ENCODE data around the gene BCO2. TPM values are rescaled to one million over a fixed set of nuclear protein-coding genes. Genes with fewer than 3 reads are reported as not detected.
"Not testable (repeated sequence)": the region's sequence is repeated elsewhere in the genome, so short reads cannot be mapped to it uniquely, and the experiment has no call there.

The BCO2 gene
- polyA plus RNA-seq (ENCODE audit: insufficient read length in 3 of 3) = 1 to 10 TPM; 2.5 to 3.1 (median 2.6) TPM

GRCh38 chr11:112174789-112175598, at the start of gene BCO2:
TSS of gene BCO2 (plus strand) at chr11:112175512. CDS start at chr11:112175602, 90 bp downstream.
- DNase-seq (ENCODE audit: low read depth in 3 of 3, low spot score in 2 of 3) = peak; percentile 78 to 86 (median 80)

- no peak for DNase-seq (ENCODE audit: low read depth in 3 of 3, low spot score in 2 of 3)
These were observed 48.3 kb upstream of the BCO2 start for GRCh38 chr11:112127056-112127455.

GRCh38 chr11:112128483-112129121, 46.7 kb upstream of the BCO2 start:
- no peak for DNase-seq (ENCODE audit: low read depth in 3 of 3, low spot score in 2 of 3)

GRCh38 chr11:112129656-112130055, 45.7 kb upstream of the BCO2 start:
- no peak for DNase-seq (ENCODE audit: low read depth in 3 of 3, low spot score in 2 of 3)

GRCh38 chr11:112132737-112133136, 42.6 kb upstream of the BCO2 start:
- DNase-seq (ENCODE audit: low read depth in 3 of 3, low spot score in 2 of 3) = no peak

- DNase-seq (ENCODE audit: low read depth in 3 of 3, low spot score in 2 of 3) = no peak
These were observed 40.8 kb upstream of the BCO2 start for GRCh38 chr11:112134473-112134872.

GRCh38 chr11:112143597-112143996, 31.7 kb upstream of the BCO2 start:
- no peak for DNase-seq (ENCODE audit: low read depth in 3 of 3, low spot score in 2 of 3)

GRCh38 chr11:112150517-112150916, 24.8 kb upstream of the BCO2 start:
- DNase-seq (ENCODE audit: low read depth in 3 of 3, low spot score in 2 of 3) = no peak

GRCh38 chr11:112156153-112156955, 19.0 kb upstream of the BCO2 start:
- DNase-seq (ENCODE audit: low read depth in 3 of 3, low spot score in 2 of 3) = no peak

- DNase-seq (ENCODE audit: low read depth in 3 of 3, low spot score in 2 of 3) = no peak
These were observed 18.2 kb upstream of the BCO2 start for GRCh38 chr11:112156956-112157766.

GRCh38 chr11:112159098-112160065, 15.9 kb upstream of the BCO2 start:
- no peak for DNase-seq (ENCODE audit: low read depth in 3 of 3, low spot score in 2 of 3)

- no peak for DNase-seq (ENCODE audit: low read depth in 3 of 3, low spot score in 2 of 3)
These were observed 15.0 kb upstream of the BCO2 start for GRCh38 chr11:112160091-112160848.

- no peak for DNase-seq (ENCODE audit: low read depth in 3 of 3, low spot score in 2 of 3)
These were observed 14.3 kb upstream of the BCO2 start for GRCh38 chr11:112161012-112161411.

- DNase-seq (ENCODE audit: low read depth in 3 of 3, low spot score in 2 of 3) = not testable (repeated sequence)
These were observed 13.1 kb upstream of the BCO2 start for GRCh38 chr11:112162200-112162599.

GRCh38 chr11:112162761-112163546, 12.4 kb upstream of the BCO2 start:
- no peak for DNase-seq (ENCODE audit: low read depth in 3 of 3, low spot score in 2 of 3)

- no peak for DNase-seq (ENCODE audit: low read depth in 3 of 3, low spot score in 2 of 3)
These were observed 11.2 kb upstream of the BCO2 start, which contains the start of gene IL18 for GRCh38 chr11:112163875-112164685. TSS of gene IL18 (minus strand) at chr11:112164094. CDS start at chr11:112155053, 9,041 bp downstream.

GRCh38 chr11:112165049-112165448, 10.3 kb upstream of the BCO2 start:
- no peak for DNase-seq (ENCODE audit: low read depth in 3 of 3, low spot score in 2 of 3)
